ENCODE data around the gene YWHAH. TPM values are rescaled to one million over a fixed set of nuclear protein-coding genes. Genes with fewer than 3 reads are reported as not detected.

The YWHAH gene
- total RNA-seq, 1 donor from 2014 or later = 110 TPM

GRCh38 chr22:31929167-31929930 is 15.0 kb upstream of the YWHAH start:
- H3K9me3 Mint-ChIP-seq = no peaks in the 10 kb centered on the region
- H3K4me3 Mint-ChIP-seq = no peak overlapping the region
- no peaks in the 10 kb centered on the region for H3K27me3 Mint-ChIP-seq
- no peak for TF ChIP-seq CTCF (conservative IDR thresholded peaks at IDR 0.05)
- peak overlapping the region; percentile 11 for H3K27ac Mint-ChIP-seq
- no peaks in the 10 kb centered on the region for H3K36me3 Mint-ChIP-seq
- H3K4me1 Mint-ChIP-seq (ENCODE audit: unreplicated experiment) = peaks cover 14% of the 10 kb centered on the region
- DNase-seq (ENCODE audit: extremely low spot score, unreplicated experiment) = no peak

GRCh38 chr22:31932863-31933262 is 11.5 kb upstream of the YWHAH start:
- TF ChIP-seq CTCF (conservative IDR thresholded peaks at IDR 0.05) = no peak
- DNase-seq (ENCODE audit: extremely low spot score, unreplicated experiment) = no peak
- Mint-ChIP-seq H3K4me3 (no peak overlapping the region), H3K27me3 (no peaks in the 10 kb centered on the region), H3K9me3 (no peaks in the 10 kb centered on the region), H3K4me1 (ENCODE audit: unreplicated experiment) (peaks cover 17% of the 10 kb centered on the region), H3K36me3 (no peaks in the 10 kb centered on the region), H3K27ac (no peak overlapping the region)

GRCh38 chr22:31933406-31933805 is 10.9 kb upstream of the YWHAH start:
- Mint-ChIP-seq H3K27ac (no peak overlapping the region), H3K4me1 (ENCODE audit: unreplicated experiment) (peaks cover 17% of the 10 kb centered on the region), H3K4me3 (no peak overlapping the region), H3K9me3 (no peaks in the 10 kb centered on the region), H3K27me3 (no peaks in the 10 kb centered on the region), H3K36me3 (no peaks in the 10 kb centered on the region)
- TF ChIP-seq CTCF (conservative IDR thresholded peaks at IDR 0.05) = no peak
- no peak for DNase-seq (ENCODE audit: extremely low spot score, unreplicated experiment)

GRCh38 chr22:31933816-31934482 is 10.4 kb upstream of the YWHAH start:
- H3K4me1 Mint-ChIP-seq (ENCODE audit: unreplicated experiment) = peaks cover 14% of the 10 kb centered on the region
- H3K4me3 Mint-ChIP-seq = no peak overlapping the region
- no peak for DNase-seq (ENCODE audit: extremely low spot score, unreplicated experiment)
- H3K27me3 Mint-ChIP-seq = no peaks in the 10 kb centered on the region
- H3K9me3 Mint-ChIP-seq = no peaks in the 10 kb centered on the region
- H3K36me3 Mint-ChIP-seq = no peaks in the 10 kb centered on the region
- no peak for TF ChIP-seq CTCF (conservative IDR thresholded peaks at IDR 0.05)
- peak overlapping the region; percentile 15 for H3K27ac Mint-ChIP-seq

GRCh38 chr22:31935961-31936635 is 8.2 kb upstream of the YWHAH start:
- Mint-ChIP-seq H3K27ac (peak overlapping the region; percentile 83), H3K9me3 (no peaks in the 10 kb centered on the region), H3K36me3 (no peaks in the 10 kb centered on the region), H3K4me1 (ENCODE audit: unreplicated experiment) (peaks cover 7% of the 10 kb centered on the region), H3K4me3 (peak overlapping the region; percentile 29), H3K27me3 (no peaks in the 10 kb centered on the region)
- no peak for DNase-seq (ENCODE audit: extremely low spot score, unreplicated experiment)
- TF ChIP-seq CTCF (conservative IDR thresholded peaks at IDR 0.05) = no peak

Measured in type B pancreatic cell (in vitro differentiated cells).